ENCODE measurements around the gene ALKBH4.
"Not testable (repeated sequence)": the region's sequence is repeated elsewhere in the genome, so short reads cannot be mapped to it uniquely, and the experiment has no call there.

ALKBH4 gene

GRCh38 chr7:102427019-102427405, 37.7 kb downstream of the ALKBH4 start:
- no peak for DNase-seq (ENCODE audit: low read depth in 3 of 3)

DNA sequence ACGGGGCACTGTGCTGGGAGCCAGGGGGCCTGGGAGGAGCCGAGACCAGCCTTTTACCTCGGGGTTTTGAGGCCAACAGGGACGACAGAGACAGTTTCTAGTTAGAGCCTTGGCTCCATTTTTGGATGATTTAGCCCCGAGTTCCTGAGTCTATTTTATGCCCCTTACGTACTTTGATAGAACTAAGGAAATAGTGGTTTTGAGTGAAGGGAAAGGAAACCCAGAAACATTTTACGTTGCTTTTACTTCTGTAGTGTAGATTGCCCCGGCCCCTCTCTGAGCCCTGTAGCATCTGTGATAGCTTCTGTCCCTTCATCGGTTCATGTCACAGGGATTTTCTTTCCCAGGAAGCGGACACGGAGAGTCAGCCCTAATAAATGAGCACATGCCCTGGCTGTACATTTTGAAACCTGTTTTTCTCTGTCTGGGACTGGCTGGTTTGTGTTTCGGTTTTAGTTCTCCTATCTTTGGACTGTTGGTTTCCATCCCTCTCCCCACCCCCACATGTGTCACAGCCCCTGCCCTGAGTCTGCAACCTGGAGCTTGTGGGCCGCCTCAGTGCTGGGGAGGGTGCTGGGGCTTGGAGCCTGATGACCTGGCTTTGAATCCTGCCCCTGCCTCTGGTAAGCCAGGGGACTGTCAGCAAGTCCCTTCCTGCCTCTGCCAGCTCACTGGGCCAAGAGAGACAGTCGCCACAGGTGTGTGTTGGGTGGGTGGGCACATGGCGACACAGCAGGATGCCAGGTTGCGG, 38.2 kb downstream of the ALKBH4 start:
- peak; percentile 47 to 67 (median 60) for DNase-seq (ENCODE audit: low read depth in 3 of 3)

DNA sequence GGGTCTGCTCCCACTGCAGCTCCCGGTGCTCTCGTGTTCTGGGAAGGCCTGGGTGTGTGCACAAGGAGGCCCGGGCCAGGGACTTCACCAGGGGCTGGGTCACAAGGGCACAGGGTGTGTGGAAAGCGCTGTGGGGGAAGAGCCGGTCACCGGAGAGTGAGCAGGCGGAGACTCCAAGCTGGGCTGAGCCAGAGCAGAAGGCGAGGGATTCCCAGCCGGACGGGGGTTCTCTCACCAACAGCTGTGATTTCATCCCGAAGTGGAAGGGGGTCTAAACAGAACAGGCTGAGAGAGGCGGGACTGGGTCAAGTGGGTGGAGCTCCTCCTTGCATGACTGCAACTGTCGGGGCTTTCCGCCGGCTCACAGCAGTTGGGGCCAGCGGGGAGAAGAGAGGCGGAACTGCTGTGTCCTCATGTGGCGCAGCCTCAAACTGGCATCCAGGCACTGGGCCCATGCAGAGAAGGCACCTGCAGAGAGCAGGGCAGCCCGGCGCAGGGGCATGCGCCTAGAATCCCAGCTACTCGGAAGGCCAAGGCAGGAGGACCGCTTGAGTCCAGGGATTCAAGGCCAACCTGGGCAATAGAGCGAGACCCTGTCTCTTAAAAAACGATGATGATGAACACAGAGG, 38.9 kb downstream of the ALKBH4 start:
- DNase-seq (ENCODE audit: low read depth in 3 of 3), result peak; percentile 66 to 76 (median 70)

GRCh38 chr7:102424787-102425218, 39.9 kb downstream of the ALKBH4 start:
- no peak for DNase-seq (ENCODE audit: low read depth in 3 of 3)

DNA sequence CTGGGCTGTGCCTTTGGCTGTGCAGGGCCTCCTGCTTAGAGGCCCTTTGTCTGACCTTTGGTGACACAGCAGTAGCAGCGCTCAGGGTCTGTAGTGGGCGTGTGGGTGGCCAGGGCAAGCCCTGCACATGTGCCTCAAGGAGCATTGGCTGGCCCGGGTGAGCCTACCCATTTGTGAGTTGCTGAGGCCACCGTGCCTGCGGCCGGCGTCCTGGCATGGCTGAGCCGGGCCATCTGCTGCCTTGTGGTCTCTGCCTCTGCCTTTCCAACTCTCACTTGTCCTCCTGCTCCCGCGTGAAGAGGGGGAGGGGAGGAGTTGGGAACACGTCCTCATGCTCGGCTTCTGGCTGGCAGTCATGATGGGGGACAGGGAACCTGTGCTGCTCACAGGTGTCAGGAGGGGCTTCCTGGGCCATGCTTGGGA, 40.5 kb downstream of the ALKBH4 start:
- DNase-seq (ENCODE audit: low read depth in 3 of 3), result no peak

GRCh38 chr7:102421706-102422240, 42.9 kb downstream of the ALKBH4 start:
- DNase-seq (ENCODE audit: low read depth in 3 of 3), result no peak

DNA sequence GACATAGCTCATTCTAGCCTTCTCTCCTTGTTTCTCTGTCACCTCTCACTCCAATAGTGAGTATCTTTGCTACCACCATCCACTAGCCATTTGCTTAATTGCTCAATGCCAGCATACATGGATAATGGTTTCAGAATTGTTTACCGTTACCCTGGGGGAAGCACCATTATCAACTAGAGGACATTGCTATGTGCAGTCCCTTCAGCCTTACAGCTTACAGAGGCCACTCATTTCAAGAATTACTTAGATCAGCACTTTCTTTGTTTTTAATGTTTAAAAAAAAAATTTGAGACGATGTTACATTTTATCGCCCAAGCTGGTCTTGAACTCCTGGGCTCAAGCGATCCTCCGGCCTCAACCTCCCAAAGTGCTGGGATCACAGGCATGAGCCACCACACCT, 46.1 kb downstream of the ALKBH4 start:
- DNase-seq (ENCODE audit: low read depth in 3 of 3), result no peak

- no peak for DNase-seq (ENCODE audit: low read depth in 3 of 3)
These were observed 47.6 kb downstream of the ALKBH4 start for GRCh38 chr7:102417105-102417504.

DNA sequence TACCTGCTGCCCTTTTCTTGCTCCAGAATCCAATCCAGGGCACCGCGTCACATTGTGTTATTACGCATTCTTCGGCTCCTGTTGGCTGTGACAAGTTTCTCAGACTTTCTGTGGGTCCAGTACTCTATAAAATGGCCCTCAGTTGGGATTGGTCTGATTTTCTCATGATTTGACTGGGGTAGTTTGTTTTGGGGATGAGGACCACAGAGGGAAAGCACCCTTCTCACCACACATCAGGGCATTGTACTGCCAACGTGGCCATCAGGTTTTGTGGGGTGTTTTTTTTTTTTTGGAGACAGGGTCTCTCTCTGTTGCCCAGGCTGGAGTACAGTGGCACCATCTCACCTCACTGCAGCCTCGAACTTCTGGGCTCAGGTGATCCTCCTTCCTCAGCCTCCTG, 48.3 kb downstream of the ALKBH4 start:
- no peak for DNase-seq (ENCODE audit: low read depth in 3 of 3)

- no peak for DNase-seq (ENCODE audit: low read depth in 3 of 3)
These were observed 48.9 kb downstream of the ALKBH4 start for GRCh38 chr7:102415685-102416225.

DNA sequence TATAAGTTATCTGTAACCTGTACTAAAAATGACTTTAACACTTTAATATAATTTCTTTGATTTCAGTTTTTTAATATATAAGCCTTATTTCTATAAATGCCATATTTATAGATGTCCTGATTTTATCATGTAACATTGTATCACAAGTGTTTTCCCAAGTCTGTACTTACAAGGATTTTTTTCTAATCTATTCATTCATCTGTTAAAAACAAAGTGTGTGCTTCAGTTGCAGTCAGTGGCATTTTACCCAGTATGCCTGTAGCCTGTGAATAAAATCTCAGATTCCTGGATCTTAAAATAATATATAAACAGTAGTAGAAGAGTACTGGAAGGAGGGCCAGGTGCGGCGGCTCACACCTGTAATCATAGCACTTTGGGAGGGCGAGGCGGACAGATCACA, 51.1 kb downstream of the ALKBH4 start:
- no peak for DNase-seq (ENCODE audit: low read depth in 3 of 3)

DNA sequence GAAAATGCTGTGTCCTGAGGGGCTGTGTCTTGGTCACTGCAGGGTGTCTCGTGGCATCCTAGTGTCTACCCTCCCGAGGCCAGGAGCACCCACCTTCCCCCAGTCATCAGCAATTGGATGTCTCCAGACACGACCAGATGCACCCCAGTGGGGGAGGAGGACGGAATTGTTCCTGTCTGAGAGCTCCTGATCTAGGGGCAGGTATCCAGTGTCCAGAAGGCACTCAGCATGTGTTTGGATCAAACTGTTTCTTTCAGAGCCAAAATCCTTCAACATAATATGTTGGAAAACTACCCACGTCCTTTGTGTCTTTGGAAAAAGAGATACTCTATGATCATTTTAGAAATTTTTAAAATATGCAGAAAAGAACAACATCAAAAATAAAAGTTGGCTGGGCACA, 51.6 kb downstream of the ALKBH4 start:
- no peak for DNase-seq (ENCODE audit: low read depth in 3 of 3)

DNA sequence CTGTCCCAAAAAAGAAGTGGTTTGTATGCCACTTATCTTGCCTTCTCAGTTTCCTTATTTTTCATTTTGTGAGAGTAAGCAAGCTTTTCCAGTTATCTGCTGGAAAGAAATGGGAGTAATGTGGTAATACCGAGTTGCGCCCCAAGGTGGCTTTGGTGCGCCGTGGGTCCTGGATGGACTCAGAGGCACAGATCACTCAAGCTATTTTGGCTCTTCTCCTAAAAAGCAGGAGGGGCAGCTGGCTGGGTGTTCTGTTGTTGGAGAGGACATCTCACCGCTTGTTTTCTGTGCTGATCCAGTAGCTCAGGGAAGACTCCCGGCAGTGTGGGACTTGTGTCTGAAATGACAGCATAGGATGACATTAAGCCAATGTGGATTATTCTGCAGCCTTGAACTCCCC, 52.1 kb downstream of the ALKBH4 start:
- no peak for DNase-seq (ENCODE audit: low read depth in 3 of 3)

DNA sequence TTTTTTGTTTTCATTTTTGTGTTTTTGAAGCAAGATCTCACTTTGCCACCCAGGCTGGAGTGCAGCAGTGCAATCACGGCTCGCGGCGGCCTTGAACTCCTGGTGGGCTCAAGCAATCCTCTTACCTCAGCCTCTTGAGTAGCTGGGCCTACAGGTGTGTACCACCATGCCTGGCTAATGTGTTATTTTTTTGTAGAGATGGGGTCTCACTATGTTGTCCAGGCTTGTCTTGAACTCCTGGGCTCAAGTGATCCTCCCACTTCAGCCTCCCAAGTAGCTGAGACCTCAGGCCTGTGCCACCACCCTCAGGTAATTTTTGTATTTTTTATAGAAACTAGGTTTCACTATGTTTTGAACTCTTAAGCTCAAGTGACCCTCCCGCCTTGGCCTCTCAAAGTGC, 53.7 kb downstream of the ALKBH4 start:
- no peak for DNase-seq (ENCODE audit: low read depth in 3 of 3)

DNA sequence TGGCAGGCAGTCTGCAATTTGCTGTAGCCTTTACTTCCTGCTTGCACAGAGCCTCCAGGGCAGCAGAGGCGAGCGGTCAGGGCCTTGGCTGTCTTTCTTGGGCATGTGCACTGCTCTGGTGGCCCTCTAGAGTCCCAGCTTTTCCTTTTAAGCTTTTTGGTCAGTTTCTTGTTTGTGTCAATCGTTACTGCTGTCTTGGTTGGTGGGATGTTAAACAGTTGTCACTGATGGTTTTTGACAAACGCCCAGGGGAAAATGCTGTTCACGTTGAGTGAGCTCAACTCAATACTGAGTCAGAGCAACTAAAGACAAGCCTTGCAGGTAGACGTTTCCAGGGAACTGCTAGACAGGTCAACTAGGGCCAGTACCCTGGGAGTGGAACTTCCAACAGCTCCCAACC, 54.5 kb downstream of the ALKBH4 start:
- no peak for DNase-seq (ENCODE audit: low read depth in 3 of 3)

DNA sequence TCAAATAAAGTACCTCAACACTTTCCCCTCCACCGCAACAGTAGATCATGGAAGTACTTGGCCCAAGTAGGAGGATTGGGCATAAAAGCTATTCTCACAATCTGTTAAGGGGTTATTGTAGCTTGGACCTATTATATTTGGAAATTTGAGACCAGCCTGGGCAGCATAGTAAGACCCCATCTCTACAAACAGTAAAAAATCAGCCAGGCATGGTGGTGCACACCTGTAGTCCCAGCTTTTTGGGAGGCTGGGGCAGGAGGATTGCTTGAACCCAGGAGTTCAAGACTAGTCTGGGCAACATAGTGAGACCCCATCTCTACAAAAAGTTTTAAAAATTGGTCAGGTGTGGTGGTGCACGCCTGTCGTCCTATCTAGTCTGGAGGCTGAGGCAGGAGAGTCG, 55.3 kb downstream of the ALKBH4 start:
- no peak for DNase-seq (ENCODE audit: low read depth in 3 of 3)

GRCh38 chr7:102408530-102408929, 56.1 kb downstream of the ALKBH4 start:
- DNase-seq (ENCODE audit: low read depth in 3 of 3), result not testable (repeated sequence)

DNA sequence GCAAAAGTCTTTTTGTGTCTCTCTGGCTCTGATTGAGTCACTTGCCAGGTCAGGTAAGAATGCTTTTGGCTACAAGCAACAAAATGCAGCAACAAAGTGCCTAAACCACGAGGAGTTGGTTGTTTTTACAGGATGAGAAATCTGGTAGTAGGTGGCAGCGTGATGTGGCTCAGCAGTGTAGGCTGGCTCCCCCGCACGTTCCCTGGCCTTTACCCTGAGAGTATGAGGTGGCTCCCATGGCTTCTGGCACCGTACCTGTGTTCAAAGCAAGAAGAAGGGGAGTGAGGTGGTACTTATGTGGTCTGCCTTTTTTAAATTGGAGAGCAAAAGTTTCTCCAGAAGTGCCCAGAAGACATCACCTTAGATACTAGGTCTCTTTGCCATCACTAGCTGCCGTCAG, 56.8 kb downstream of the ALKBH4 start:
- no peak for DNase-seq (ENCODE audit: low read depth in 3 of 3)
